Naive B cell (primary cell): ENCODE data around the gene PSMB11. TPM values are rescaled to one million over a fixed set of nuclear protein-coding genes. Genes with fewer than 3 reads are reported as not detected.

Experiments used
- polyA plus RNA-seq, 6 donors: library from polyadenylated mRNA; unstranded; fragments of 300-500 nt; fragmentation: Illumina TruSeq; gene quantifications; one replicate each; pipeline ENCODE4 v1.2.3, GENCODE V29; 2021; ENCODE audit warnings: low read depth in 6 of 6

PSMB11 gene
- polyA plus RNA-seq, 6 donors from 2014 or later = not detected

Other genes with a start within 250 kb of the PSMB11 start
- gene SLC7A7, start 226.8 kb upstream of the PSMB11 start, polyA plus RNA-seq = 10 to 100 TPM; 16.2 to 78.3 (median 28.7) TPM
- gene MRPL52, start 212.3 kb upstream of the PSMB11 start, polyA plus RNA-seq = 100 to 1,000 TPM in 5 of 6 donors, 10 to 100 TPM in 1; 75.0 to 232 (median 186) TPM
- not detected for gene MMP14, start 205.6 kb upstream of the PSMB11 start, polyA plus RNA-seq
- gene LRP10, start 170.5 kb upstream of the PSMB11 start, polyA plus RNA-seq = 100 to 1,000 TPM in 3 of 6 donors, 10 to 100 TPM in 3; 72.7 to 125 (median 92.6) TPM
- 1 to 10 TPM; 1.1 to 2.3 (median 1.4) TPM for gene REM2, start 159.0 kb upstream of the PSMB11 start, polyA plus RNA-seq
- gene RBM23, start 123.1 kb upstream of the PSMB11 start, polyA plus RNA-seq = 100 to 1,000 TPM in 1 of 6 donors, 10 to 100 TPM in 5; 67.8 to 123 (median 68.8) TPM
- gene PRMT5, start 112.8 kb upstream of the PSMB11 start, polyA plus RNA-seq = 10 to 100 TPM; 43.7 to 67.6 (median 49.9) TPM
- 10 to 100 TPM; 14.8 to 37.6 (median 28.4) TPM for gene HAUS4, start 85.1 kb upstream of the PSMB11 start, polyA plus RNA-seq
- under 1 TPM in 2 of 6 donors, not detected in 4; 0.22 to 0.33 TPM for gene AJUBA, start 59.7 kb upstream of the PSMB11 start, polyA plus RNA-seq
- gene C14orf93, start 32.1 kb upstream of the PSMB11 start, polyA plus RNA-seq = 10 to 100 TPM in 4 of 6 donors, 1 to 10 TPM in 2; 6.8 to 15.4 (median 11.6) TPM
- gene PSMB5, start 7.3 kb upstream of the PSMB11 start, polyA plus RNA-seq = 10 to 100 TPM; 27.6 to 40.9 (median 33.2) TPM
- under 1 TPM in 4 of 6 donors, not detected in 2; 0.18 to 0.97 (median 0.39) TPM for gene CDH24, start 15.3 kb downstream of the PSMB11 start, polyA plus RNA-seq
- gene ACIN1, start 52.9 kb downstream of the PSMB11 start, polyA plus RNA-seq = 10 to 100 TPM in 2 of 6 donors, 1 to 10 TPM in 3, under 1 TPM in 1; 0.61 to 18.0 (median 9.8) TPM
- 10 to 100 TPM; 31.7 to 81.0 (median 69.0) TPM for gene C14orf119, start 53.3 kb downstream of the PSMB11 start, polyA plus RNA-seq
- gene CIROP, start 62.8 kb downstream of the PSMB11 start, polyA plus RNA-seq = not detected
- under 1 TPM in 4 of 6 donors, not detected in 2; 0.32 to 0.61 (median 0.44) TPM for gene CEBPE, start 77.0 kb downstream of the PSMB11 start, polyA plus RNA-seq
- under 1 TPM in 3 of 6 donors, not detected in 3; 0.31 to 0.50 (median 0.48) TPM for gene SLC7A8, start 141.4 kb downstream of the PSMB11 start, polyA plus RNA-seq
- not detected for gene RNF212B, start 195.7 kb downstream of the PSMB11 start, polyA plus RNA-seq
- 1 to 10 TPM; 1.0 to 6.9 (median 4.8) TPM for gene HOMEZ, start 243.9 kb downstream of the PSMB11 start, polyA plus RNA-seq